Measurements from ENCODE around the gene TMC2. TPM values are rescaled to one million over a fixed set of nuclear protein-coding genes. Genes with fewer than 3 reads are reported as not detected.

Gene TMC2
- total and polyA plus RNA-seq, 10 donors, result 0.07 to 1.2 (median 0.13) TPM; not detected in 2

DNA sequence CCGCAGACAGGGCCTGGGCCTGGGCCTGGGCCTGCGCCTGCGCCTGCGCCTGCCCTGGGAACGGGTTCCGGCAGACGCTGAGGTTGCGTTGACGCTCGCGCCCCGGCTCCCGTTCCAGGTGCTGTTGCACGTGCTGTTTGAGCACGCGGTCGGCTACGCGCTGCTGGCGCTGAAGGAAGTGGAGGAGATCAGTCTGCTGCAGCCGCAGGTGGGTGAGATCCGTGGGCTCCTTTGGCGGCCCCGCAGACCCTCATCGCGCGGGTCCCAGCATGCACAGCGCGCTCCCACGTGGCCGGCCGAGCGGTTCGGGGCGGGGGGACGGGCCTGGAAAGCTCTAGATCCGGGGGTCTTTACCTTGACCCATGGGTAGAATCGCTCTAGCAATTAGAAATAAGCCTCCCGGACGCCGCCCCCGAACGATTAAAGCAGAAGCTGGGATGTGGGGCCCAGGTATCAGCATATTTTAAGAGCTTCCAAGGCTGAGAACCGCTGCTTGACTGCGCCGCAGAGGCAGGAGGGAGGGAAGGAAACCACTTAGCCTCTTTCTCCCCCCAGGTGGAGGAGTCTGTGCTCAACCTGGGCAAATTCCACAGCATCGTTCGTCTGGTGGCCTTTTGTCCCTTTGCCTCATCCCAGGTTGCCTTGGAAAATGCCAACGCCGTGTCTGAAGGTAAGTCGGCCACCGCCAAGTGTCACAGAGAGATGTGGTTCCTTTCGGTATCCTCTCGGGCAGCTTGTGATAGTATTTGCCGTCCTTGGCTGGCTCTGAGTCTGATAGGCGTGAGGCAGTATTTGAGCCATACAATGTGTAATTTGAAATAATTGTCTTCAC is 116.6 kb downstream of the TMC2 start:
- peak; percentile 95 for DNase-seq
- 0 to 1% (median 1%) methylated on average over 37 to 56 of the region's 56 CpGs for WGBS, 5 donors
- peak overlapping the region; percentile 88 to 96 (median 92) for H3K27ac ChIP-seq

DNA sequence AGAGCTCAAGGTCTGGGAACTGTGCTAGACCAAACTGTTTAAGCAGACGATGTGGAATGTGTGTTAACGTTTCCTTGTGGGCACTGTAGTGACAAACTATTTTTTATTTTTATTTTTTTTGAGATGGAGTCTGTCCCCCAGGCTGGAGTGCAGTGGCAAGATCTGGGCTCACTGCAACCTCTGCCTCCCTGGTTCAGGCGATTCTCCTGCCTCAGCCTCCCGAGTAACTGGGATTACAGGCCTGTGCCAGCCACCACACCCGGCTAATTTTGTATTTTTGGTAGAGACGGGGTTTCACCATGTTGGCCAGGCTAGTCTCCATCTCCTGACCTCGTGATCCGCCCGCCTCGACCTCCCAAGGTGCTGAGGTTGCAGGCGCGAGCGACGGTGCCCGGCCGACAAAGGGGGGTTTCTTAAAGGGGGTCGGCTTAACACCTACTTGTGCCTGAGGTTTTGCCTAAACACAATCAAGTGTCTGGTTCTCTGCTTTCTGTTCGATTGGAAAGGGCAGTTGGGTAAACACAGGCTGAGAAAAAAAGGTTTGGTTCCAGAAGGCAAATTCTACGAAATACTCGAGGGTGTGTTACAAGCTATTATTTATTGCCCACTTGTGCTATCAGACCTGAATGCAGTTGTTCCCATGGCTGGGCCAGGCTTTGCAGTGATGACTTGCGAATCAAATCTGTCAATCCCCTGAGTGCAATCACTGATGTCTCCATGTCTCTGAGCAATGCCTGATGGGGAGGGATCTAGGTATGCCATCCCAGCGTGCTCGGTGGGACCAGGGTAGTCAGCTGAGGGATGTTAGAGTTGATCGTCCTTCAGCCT is 117.4 kb downstream of the TMC2 start:
- H3K4me1 ChIP-seq, result peaks cover 17 to 69% (median 32%) of the 10 kb centered on the region in 6 donors
- DNase-seq, result peak; percentile 78
- TF ChIP-seq POLR2AphosphoS5 (IDR thresholded peaks at IDR 0.05), result no peak
- TF ChIP-seq, protein P1, sequence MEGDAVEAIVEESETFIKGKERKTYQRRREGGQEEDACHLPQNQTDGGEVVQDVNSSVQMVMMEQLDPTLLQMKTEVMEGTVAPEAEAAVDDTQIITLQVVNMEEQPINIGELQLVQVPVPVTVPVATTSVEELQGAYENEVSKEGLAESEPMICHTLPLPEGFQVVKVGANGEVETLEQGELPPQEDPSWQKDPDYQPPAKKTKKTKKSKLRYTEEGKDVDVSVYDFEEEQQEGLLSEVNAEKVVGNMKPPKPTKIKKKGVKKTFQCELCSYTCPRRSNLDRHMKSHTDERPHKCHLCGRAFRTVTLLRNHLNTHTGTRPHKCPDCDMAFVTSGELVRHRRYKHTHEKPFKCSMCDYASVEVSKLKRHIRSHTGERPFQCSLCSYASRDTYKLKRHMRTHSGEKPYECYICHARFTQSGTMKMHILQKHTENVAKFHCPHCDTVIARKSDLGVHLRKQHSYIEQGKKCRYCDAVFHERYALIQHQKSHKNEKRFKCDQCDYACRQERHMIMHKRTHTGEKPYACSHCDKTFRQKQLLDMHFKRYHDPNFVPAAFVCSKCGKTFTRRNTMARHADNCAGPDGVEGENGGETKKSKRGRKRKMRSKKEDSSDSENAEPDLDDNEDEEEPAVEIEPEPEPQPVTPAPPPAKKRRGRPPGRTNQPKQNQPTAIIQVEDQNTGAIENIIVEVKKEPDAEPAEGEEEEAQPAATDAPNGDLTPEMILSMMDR (IDR thresholded peaks at IDR 0.05 in 8 of 11, conservative IDR thresholded peaks at IDR 0.05 in 3 of 11), result no peak
- peaks cover 7 to 52% (median 47%) of the 10 kb centered on the region in 6 donors for H3K36me3 ChIP-seq
- no peaks in the 10 kb centered on the region for H3K27me3 ChIP-seq (replicated peaks in 1 of 7)
- no peaks in the 10 kb centered on the region for H3K9me3 ChIP-seq
- H3K27ac ChIP-seq, result peak overlapping the region in 6 of 8 donors; percentile 88 to 96 (median 92)
- H3K4me3 ChIP-seq, result peak overlapping the region; percentile 70 to 100 (median 99)
- intact Hi-C loops (cut with DNase I; ENCODE audit: low total_unique reads), result no loop called here
- 27 to 42% (median 33%) methylated on average over 24 of the region's 24 CpGs for WGBS, 5 donors

More for the DNA sequence above, 116.6 kb downstream of the TMC2 start:
- intact Hi-C loops (cut with DNase I; ENCODE audit: low total_unique reads), result no loop called here
- no peak for TF ChIP-seq POLR2AphosphoS5 (IDR thresholded peaks at IDR 0.05)
- TF ChIP-seq, protein P1 (IDR thresholded peaks at IDR 0.05 in 8 of 11, conservative IDR thresholded peaks at IDR 0.05 in 3 of 11), result no peak
- peak in 1 of 3 donors; percentile 27 for TF ChIP-seq POLR2A (IDR thresholded peaks at IDR 0.05)
- Histone ChIP-seq H3K4me1 (peaks cover 17 to 69% (median 32%) of the 10 kb centered on the region in 6 donors), H3K4me3 (peak overlapping the region; percentile 70 to 100 (median 99)), H3K9me3 (no peaks in the 10 kb centered on the region), H3K36me3 (peaks cover 7 to 44% (median 39%) of the 10 kb centered on the region in 6 donors), H3K27me3 (replicated peaks in 1 of 7) (no peaks in the 10 kb centered on the region)

DNA sequence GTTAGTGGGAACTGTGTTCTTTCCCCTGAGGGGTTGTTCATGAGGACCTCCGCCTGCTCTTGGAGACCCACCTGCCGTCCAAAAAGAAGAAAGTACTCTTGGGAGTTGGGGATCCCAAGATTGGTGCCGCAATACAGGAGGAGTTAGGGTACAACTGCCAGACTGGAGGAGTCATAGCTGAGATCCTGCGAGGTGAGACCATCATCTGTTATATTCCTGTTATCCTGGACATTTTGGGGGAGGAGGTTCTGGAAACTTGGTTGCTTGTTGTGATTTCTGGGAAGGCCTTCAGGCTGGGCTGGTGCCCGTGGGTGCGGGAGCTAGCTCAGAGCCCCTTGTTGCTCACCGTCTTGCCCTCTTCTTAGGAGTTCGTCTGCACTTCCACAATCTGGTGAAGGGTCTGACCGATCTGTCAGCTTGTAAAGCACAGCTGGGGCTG is 118.0 kb downstream of the TMC2 start:
- WGBS, 5 donors, result 76 to 85% (median 79%) methylated on average over 9 of the region's 9 CpGs

More for the DNA sequence above, 118.0 kb downstream of the TMC2 start:
- no peak for DNase-seq
- no peaks in the 10 kb centered on the region for H3K9me3 ChIP-seq
- H3K4me1 ChIP-seq, result peaks cover 17 to 69% (median 32%) of the 10 kb centered on the region in 6 donors
- no peak for TF ChIP-seq POLR2A (IDR thresholded peaks at IDR 0.05)
- TF ChIP-seq, protein P1 (IDR thresholded peaks at IDR 0.05 in 8 of 11, conservative IDR thresholded peaks at IDR 0.05 in 3 of 11), result no peak
- TF ChIP-seq POLR2AphosphoS5 (IDR thresholded peaks at IDR 0.05), result no peak
- intact Hi-C loops (cut with DNase I; ENCODE audit: low total_unique reads), result no loop called here
- peak overlapping the region in 3 of 8 donors; percentile 98 to 100 (median 99) for H3K4me3 ChIP-seq
- peaks cover 7 to 59% (median 54%) of the 10 kb centered on the region in 6 donors for H3K36me3 ChIP-seq
- peak overlapping the region in 2 of 8 donors; percentile 6 to 91 for H3K27ac ChIP-seq
- no peaks in the 10 kb centered on the region for H3K27me3 ChIP-seq (replicated peaks in 1 of 7)

All from spleen (tissue), 11 donors.